ENCODE data around the gene OVOL1.

Gene OVOL1

DNA sequence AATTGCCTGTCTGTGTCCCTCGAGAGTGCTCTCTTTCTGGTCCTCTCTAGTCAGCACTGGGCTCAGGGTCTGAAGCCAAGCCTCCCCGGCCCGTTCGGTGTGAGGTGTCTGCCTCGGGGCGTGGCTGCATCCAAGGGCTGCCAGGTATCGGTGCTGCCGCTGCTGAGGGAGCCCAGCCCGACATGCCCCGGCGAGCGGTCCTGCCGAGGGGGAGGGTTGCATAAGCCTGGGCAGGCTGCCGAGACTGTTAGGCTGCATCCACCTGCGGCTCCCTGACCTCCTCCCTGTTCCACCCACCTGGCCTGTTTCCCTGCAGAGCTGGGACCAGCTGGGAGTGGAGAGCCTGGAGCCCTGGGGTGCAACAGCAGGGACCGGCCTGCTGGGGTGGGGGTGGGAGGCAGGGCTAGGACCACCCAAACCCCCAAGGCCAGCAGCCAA lies 6.3 kb downstream of the OVOL1 start:
- DNase-seq = no peak

- no peak for DNase-seq
Observed at GRCh38 chr11:65793625-65794400, 7.0 kb downstream of the OVOL1 start.

DNA sequence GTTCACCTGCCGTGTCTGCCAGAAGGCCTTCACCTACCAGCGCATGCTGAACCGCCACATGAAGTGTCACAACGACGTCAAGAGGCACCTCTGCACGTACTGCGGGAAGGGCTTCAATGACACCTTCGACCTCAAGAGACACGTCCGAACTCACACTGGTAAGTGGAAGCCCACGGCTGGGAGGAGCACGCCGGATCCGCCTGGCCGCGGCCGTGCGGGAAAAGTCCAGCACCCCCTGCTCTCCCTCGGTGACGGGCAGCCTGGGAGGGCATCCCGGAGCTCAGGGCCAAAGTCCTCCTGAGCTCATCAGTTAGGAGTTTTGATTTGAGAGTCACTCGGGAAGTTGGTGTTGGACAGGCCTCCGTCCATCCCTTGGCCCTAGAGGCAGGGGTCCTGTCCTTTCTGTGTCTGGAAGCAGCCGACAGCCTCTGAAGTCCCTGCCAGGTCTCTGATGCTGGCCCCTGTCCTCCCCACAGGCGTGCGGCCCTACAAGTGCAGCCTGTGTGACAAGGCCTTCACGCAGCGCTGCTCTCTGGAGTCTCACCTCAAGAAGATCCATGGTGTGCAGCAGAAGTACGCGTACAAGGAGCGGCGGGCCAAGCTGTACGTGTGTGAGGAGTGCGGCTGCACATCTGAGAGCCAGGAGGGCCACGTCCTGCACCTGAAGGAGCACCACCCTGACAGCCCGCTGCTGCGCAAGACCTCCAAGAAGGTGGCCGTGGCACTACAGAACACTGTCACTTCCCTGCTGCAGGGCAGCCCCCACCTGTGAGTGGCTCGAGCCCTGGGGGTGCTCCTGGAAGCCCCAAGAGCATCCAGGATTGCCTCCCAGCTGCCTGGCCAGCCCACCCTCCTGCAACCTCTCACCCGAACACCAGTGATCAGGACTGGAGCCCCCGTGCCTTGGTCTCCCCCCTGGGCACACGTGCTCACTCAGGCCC lies 8.0 kb downstream of the OVOL1 start:
- DNase-seq = no peak

- DNase-seq = no peak
Observed at GRCh38 chr11:65796726-65797601, 10.1 kb downstream of the OVOL1 start.

DNA sequence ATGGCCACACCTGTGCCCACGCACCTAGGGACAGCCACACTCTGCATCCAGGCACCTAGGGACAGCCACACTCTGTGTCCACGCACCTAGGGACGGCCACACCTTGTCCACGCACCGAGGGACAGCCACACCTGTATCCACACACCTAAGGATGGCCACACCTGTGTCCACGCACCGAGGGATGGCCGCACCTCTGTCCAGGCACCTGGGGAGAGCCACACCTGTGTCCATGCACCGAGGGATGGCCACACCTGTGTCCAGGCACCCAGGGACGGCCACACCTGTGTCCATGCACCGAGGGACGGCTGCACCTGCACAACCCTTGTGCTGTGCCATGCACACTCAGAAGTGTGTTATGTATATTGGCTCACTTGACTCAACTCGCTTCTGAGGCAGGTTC lies 10.8 kb downstream of the OVOL1 start:
- DNase-seq = no peak

DNA sequence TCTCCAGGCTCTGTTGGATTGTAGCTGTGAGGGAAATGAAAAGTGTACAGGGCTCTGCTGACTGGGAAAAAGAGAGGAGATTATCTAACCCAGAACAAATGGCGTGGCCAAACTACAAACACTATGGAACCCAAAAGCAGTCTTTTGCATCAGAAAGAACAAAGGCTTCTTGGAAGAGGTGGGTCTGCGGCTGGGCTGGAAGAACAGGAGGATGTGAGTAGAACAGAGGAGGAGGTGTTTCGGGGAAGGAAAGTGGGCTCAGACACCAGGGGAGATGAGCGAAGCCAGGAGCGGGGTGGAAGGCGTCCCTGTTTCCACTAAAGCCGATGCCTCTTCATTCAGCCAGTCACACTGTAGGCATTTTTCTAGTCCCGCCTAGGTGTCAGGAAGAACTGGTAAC lies 12.0 kb downstream of the OVOL1 start:
- DNase-seq = no peak

DNA sequence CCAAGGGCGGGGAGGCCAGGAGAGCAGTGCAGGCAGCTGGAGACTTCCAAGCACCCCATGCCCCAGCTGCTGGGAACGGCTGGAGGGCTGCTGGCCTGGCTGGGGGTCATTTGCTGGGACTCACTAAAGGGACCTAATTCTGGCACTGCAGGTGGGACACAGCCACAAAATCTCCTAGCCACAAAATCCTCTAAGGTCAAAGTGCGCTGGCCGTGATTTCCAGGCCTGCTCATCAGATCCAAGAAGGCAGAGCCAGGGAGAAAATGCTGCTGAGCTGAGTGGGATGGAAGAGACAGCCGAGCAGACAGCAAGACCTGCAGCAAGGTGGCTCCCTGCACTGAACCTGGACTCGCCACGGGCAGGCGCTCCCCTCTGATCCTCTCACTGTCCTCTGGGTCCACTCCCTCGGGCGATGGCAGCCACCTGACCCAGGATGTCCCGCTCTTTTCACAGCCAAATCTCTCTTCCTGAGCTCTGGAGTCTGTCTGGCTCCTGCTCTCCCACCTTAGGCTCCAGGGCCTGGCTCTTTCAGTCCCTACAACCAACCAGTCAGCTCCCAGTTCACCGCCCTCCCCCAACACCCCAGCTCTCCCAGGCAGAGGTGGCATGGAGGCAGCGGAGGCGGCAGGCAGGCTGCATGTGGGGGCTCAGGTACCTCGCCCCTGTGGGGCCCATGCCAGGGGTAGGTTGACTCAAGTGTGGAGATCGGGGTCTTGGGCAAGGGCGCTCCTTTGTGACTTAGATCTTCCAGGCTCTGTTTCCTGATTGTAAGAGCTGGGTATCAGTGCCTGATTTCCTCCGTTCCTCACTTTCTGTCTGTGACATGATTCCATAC lies 14.5 kb downstream of the OVOL1 start:
- no peak for DNase-seq

- DNase-seq = no peak
Observed at GRCh38 chr11:65802841-65803240, 16.0 kb downstream of the OVOL1 start.

DNA sequence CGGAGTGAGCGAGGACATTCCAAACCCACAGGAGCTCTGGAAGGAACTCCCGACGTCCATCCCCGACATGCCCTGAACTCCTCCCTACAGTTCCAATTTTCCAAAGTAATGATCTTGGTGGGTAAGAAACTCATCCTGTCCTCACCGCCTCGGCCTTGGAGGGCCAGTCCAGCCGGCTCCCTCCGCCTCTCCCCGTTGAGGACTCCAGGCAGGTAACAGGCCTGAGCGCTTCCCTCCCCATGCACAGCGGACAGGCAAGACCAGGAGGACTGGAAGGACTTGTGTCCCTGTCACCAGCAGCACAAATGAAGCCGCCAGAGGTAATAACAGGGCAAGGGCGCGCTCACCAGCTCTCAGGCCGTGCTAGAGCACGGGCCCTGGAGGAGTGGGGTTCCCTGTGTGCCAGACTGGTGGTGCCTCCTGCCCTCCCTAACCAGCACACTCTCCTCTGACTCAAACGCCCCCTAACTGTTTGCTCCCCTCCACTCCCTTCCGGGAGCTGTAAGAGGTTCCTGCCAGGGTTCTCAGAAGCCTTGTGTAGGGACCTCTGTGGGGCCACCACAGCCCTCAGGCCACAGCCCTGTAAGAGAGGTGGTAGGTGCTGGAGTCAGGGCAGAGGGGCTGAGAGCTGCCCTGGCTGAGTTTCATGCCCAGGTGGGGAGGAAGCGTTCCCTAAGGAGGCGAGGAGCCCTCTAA lies 17.1 kb downstream of the OVOL1 start:
- no peak for DNase-seq

DNA sequence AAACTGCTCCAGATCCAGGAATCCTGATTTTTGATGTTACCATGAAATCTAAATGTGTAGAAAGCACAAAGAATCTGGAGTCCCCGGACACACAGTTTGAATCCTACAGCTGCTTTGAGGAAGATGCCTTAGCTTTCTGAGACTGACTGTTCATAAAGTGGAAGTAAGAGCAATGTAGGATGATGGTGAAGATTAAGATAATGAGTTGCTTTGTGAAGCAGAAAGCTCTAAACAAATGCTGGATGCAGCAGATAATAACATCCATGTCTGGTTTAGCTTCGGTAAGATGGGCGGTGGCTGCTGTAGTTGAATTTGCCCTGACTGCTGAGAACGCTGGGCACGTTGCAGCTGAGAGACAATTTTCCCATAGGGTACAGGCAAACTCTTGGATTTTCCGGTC lies 20.1 kb downstream of the OVOL1 start:
- DNase-seq = no peak

GRCh38 chr11:65808744-65809341 lies 22.0 kb downstream of the OVOL1 start:
- DNase-seq = no peak

DNA sequence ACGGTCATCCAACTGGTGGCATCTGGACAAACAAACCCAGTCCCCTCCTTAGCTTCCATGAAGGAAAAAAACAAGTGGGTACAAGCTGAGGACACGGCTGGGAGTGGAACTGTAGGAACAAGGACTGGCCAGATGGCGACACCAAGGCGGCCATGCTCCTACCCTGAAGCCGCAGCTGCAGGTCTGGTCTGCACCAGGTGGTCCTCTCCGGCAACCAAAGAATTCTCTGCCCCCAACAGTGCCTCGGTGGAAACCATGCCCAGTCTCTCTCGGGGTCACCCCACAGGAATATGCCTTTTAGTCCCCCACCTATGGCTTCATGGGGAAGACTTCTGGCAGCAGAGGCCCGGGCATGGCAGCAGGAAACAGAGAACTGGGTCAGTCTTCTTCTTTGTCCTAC lies 22.6 kb downstream of the OVOL1 start:
- no peak for DNase-seq

- no peak for DNase-seq
Observed at GRCh38 chr11:65810046-65810868, 23.4 kb downstream of the OVOL1 start.

GRCh38 chr11:65811764-65812475 lies 25.1 kb downstream of the OVOL1 start:
- no peak for DNase-seq

GRCh38 chr11:65814131-65814985 lies 27.5 kb downstream of the OVOL1 start:
- no peak for DNase-seq

- DNase-seq = no peak
Observed at GRCh38 chr11:65814986-65815565, 28.2 kb downstream of the OVOL1 start.

GRCh38 chr11:65816696-65817095 lies 29.8 kb downstream of the OVOL1 start:
- DNase-seq = no peak

GRCh38 chr11:65817312-65817834 lies 30.5 kb downstream of the OVOL1 start:
- DNase-seq = no peak
